ENCODE results near the gene GALNT17. TPM values are rescaled to one million over a fixed set of nuclear protein-coding genes. Genes with fewer than 3 reads are reported as not detected.

GALNT17 gene
- total RNA-seq, 1 donor: not detected

GRCh38 chr7:71553306-71553705, 421.4 kb downstream of the GALNT17 start:
- no peak for TF ChIP-seq CTCF (IDR thresholded peaks at IDR 0.05; ENCODE audit: insufficient read depth, low read depth, low read length)
- no peak overlapping the region for H3K4me3 ChIP-seq (ENCODE audit: low read depth, low read length)
- DNase-seq (ENCODE audit: low read depth): no peak

- TF ChIP-seq CTCF (IDR thresholded peaks at IDR 0.05; ENCODE audit: insufficient read depth, low read depth, low read length): no peak
- no peak for DNase-seq (ENCODE audit: low read depth)
- no peak overlapping the region for H3K4me3 ChIP-seq (ENCODE audit: low read depth, low read length)
Measured at GRCh38 chr7:71555758-71556157, 423.8 kb downstream of the GALNT17 start.

- DNase-seq (ENCODE audit: low read depth): no peak
- no peak overlapping the region for H3K4me3 ChIP-seq (ENCODE audit: low read depth, low read length)
- TF ChIP-seq CTCF (IDR thresholded peaks at IDR 0.05; ENCODE audit: insufficient read depth, low read depth, low read length): no peak
Measured at GRCh38 chr7:71558806-71559613, 427.1 kb downstream of the GALNT17 start.

- H3K4me3 ChIP-seq (ENCODE audit: low read depth, low read length): no peak overlapping the region
- DNase-seq (ENCODE audit: low read depth): no peak
- TF ChIP-seq CTCF (IDR thresholded peaks at IDR 0.05; ENCODE audit: insufficient read depth, low read depth, low read length): no peak
Measured at GRCh38 chr7:71560354-71560995, 428.5 kb downstream of the GALNT17 start.

GRCh38 chr7:71563276-71563675, 431.3 kb downstream of the GALNT17 start:
- no peak for DNase-seq (ENCODE audit: low read depth)
- H3K4me3 ChIP-seq (ENCODE audit: low read depth, low read length): no peak overlapping the region
- no peak for TF ChIP-seq CTCF (IDR thresholded peaks at IDR 0.05; ENCODE audit: insufficient read depth, low read depth, low read length)

GRCh38 chr7:71566376-71566775, 434.4 kb downstream of the GALNT17 start:
- no peak for DNase-seq (ENCODE audit: low read depth)
- no peak for TF ChIP-seq CTCF (IDR thresholded peaks at IDR 0.05; ENCODE audit: insufficient read depth, low read depth, low read length)
- H3K4me3 ChIP-seq (ENCODE audit: low read depth, low read length): no peak overlapping the region

All from fibroblast of villous mesenchyme (primary cell).